MM.1S (cell line): Measurements from ENCODE around the gene TOX2.

Experiments used
- EZH2 ChIP-seq: fragments of 300-600 bp; sonication (generic); optimal IDR thresholded peaks from 2 replicates; pipeline ENCODE3; 2017; ENCODE audit warnings: low read depth, mild to moderate bottlenecking, antibody characterized with exemption, low read length, mixed read lengths
- EZH2phosphoT487 ChIP-seq: fragments of 300-600 bp; sonication (generic); IDR thresholded peaks from 2 replicates; pipeline ENCODE4 v1.6.1; 2018; ENCODE audit warnings: antibody characterized with exemption, low read length
- TF ChIP-seq, protein P1 (sequence below): fragments of 300-600 bp; sonication (generic); IDR thresholded peaks from 2 replicates; pipeline ENCODE4 v1.5.1; 2016; ENCODE audit warnings: antibody characterized with exemption, low read length, mixed read lengths

DNA sequence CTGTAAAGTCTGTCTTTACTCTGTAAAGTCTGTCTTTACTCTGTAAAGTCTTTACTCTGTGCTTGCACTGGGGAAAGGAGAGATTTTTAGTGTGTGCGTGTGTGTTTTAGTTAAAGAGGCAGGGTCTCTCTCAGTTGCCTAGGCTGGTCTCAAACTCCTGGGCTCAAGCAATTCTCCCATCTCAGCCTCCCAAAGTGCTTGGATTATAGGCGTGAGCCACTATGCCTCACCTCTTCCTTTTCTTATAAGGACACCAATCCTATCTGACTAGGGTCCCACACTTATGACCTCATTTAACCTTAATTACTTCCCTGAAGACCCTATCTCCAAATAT lies 178.6 kb downstream of the TOX2 start:
- TF ChIP-seq, protein P1, sequence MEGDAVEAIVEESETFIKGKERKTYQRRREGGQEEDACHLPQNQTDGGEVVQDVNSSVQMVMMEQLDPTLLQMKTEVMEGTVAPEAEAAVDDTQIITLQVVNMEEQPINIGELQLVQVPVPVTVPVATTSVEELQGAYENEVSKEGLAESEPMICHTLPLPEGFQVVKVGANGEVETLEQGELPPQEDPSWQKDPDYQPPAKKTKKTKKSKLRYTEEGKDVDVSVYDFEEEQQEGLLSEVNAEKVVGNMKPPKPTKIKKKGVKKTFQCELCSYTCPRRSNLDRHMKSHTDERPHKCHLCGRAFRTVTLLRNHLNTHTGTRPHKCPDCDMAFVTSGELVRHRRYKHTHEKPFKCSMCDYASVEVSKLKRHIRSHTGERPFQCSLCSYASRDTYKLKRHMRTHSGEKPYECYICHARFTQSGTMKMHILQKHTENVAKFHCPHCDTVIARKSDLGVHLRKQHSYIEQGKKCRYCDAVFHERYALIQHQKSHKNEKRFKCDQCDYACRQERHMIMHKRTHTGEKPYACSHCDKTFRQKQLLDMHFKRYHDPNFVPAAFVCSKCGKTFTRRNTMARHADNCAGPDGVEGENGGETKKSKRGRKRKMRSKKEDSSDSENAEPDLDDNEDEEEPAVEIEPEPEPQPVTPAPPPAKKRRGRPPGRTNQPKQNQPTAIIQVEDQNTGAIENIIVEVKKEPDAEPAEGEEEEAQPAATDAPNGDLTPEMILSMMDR = no peak
- TF ChIP-seq EZH2phosphoT487 (no peak), EZH2 (no peak)
